K562 (cell line): ENCODE results near the gene NR6A1. TPM values are rescaled to one million over a fixed set of nuclear protein-coding genes. Genes with fewer than 3 reads are reported as not detected.

Experiments used
- ARID2 ChIP-seq: fragments of 450-650 bp; IDR thresholded peaks from 2 replicates; pipeline ENCODE4 v1.6.1; 2017; ENCODE audit warnings: antibody characterized with exemption, mild to moderate bottlenecking
- BACH1 ChIP-seq: fragments of 200-800 bp; sonication (Bioruptor generic); IDR thresholded peaks from 2 replicates; pipeline ENCODE4 v1.6.1; 2016; ENCODE audit warnings: missing genetic modification characterization, missing compliant biosample characterization
- BRD4 ChIP-seq: fragments of 200-600 bp; sonication (generic); IDR thresholded peaks from 2 replicates; pipeline ENCODE4 v1.6.1; 2017; ENCODE audit warnings: inconsistent platforms
- CHD1 ChIP-seq: fragments of 200-600 bp; sonication (generic); IDR thresholded peaks from one replicate; pipeline ENCODE4 v1.6.1; 2012; ENCODE audit warnings: mild to moderate bottlenecking, moderate library complexity, low read length, inconsistent platforms
- FOSL1 ChIP-seq: fragments of 200-800 bp; sonication (Bioruptor generic); conservative IDR thresholded peaks from 2 replicates; pipeline ENCODE4 v1.6.1; 2016; ENCODE audit warnings: missing genetic modification characterization, missing compliant biosample characterization
- FOXK1 ChIP-seq: sonication (generic); formaldehyde crosslinking; IDR thresholded peaks from 2 replicates; pipeline ENCODE4 v1.8.0; 2022; ENCODE audit warnings: missing genetic modification reagents, mild to moderate bottlenecking, borderline replicate concordance
- GABPA ChIP-seq: fragments of 200-800 bp; sonication (Bioruptor generic); conservative IDR thresholded peaks from 2 replicates; pipeline ENCODE4 v1.6.1; 2016; ENCODE audit warnings: low read depth, missing genetic modification characterization, missing compliant biosample characterization
- JUND ChIP-seq, 2 experiments: IDR thresholded peaks; 2 replicates in 1 of 2; 3 replicates in 1 of 2; pipeline ENCODE4 v1.6.1; 2011; ENCODE audit warnings: borderline replicate concordance in 2 of 2, low read depth in 2 of 2, low read length in 2 of 2, improper control_type of control experiment in 1 of 2, missing biosample characterization in 1 of 2, missing genetic modification characterization in 1 of 2, missing genetic modification reagents in 1 of 2
- LEF1 ChIP-seq: fragments of 450-650 bp; IDR thresholded peaks from 2 replicates; pipeline ENCODE4 v1.6.1; 2016; ENCODE audit warnings: mild to moderate bottlenecking
- MCM7 ChIP-seq, 2 experiments: fragments of 450-650 bp; IDR thresholded peaks; 2 replicates each; pipeline ENCODE4 v1.6.1; 2016 to 2018
- RAD21 ChIP-seq, 2 experiments: fragments of 250-450 bp in 1 of 2; fragments of 450-650 bp in 1 of 2; sonication (Bioruptor Pico) in 1 of 2; formaldehyde crosslinking in 1 of 2; IDR thresholded peaks in 1 of 2; conservative IDR thresholded peaks in 1 of 2; 2 replicates each; pipeline versions ENCODE4 v1.4.0 to v1.8.0; 2020 to 2022; ENCODE audit warnings: mild to moderate bottlenecking in 2 of 2, moderate library complexity in 1 of 2
- RFX7 ChIP-seq: fragments of 250-450 bp; sonication (Bioruptor Pico); IDR thresholded peaks from 2 replicates; pipeline ENCODE4 v1.5.1; 2021; ENCODE audit warnings: mild to moderate bottlenecking
- TAF7 ChIP-seq: fragments of 450-650 bp; IDR thresholded peaks from 2 replicates; pipeline ENCODE4 v1.6.1; 2016; ENCODE audit warnings: missing genetic modification characterization, missing compliant biosample characterization
- ZFX ChIP-seq: sonication (generic); formaldehyde crosslinking; IDR thresholded peaks from 2 replicates; pipeline ENCODE4 v1.8.0; 2022; ENCODE audit warnings: mild to moderate bottlenecking, missing genetic modification reagents, moderate library complexity
- ZNF445 ChIP-seq: fragments of 250-450 bp; sonication (Bioruptor Pico); IDR thresholded peaks from 2 replicates; pipeline ENCODE4 v1.4.0; 2020; ENCODE audit warnings: low read depth, mild to moderate bottlenecking, moderate library complexity
- polyA plus RNA-seq, 8 experiments: library from polyadenylated mRNA; depleted of rRNA in 4 of 8; stranded (reverse) in 5 of 8; unstranded in 3 of 8; fragments of >200 nt; fragmentation: Nextera tagmentation in 2 of 8; fragmentation: Illumina TruSeq in 1 of 8; extraction: Ambion mirVana in 2 of 8; extraction: Trizol in 1 of 8; gene quantifications; 2 replicates each; pipeline versions ENCODE4 v1.2.1 to v1.2.3, GENCODE V29; 2011 to 2014; ENCODE audit warnings: inconsistent platforms in 1 of 8, missing spikeins in 1 of 8
- total RNA-seq, 7 experiments: library from RNA; depleted of rRNA in 6 of 7; stranded (reverse); fragments of >200 nt in 6 of 7; fragmentation: Illumina TruSeq in 2 of 7; extraction: Trizol in 2 of 7; gene quantifications; 2 replicates each; pipeline versions ENCODE4 v1.2.1 to v1.2.3, GENCODE V29; 2011 to 2021; ENCODE audit warnings: low replicate concordance in 1 of 7
- TF ChIP-seq, protein P1 (sequence below): sonication (generic); formaldehyde crosslinking; IDR thresholded peaks from 2 replicates; pipeline ENCODE4 v1.8.0; 2022; ENCODE audit warnings: mild to moderate bottlenecking, missing genetic modification reagents
- TF ChIP-seq, protein P2 (sequence below), 2 experiments: fragments of 450-650 bp in 1 of 2; sonication (generic) in 1 of 2; formaldehyde crosslinking in 1 of 2; IDR thresholded peaks in 1 of 2; conservative IDR thresholded peaks in 1 of 2; 2 replicates each; pipeline versions ENCODE4 v1.6.1 to v1.8.1; 2016 to 2023; ENCODE audit warnings: mild to moderate bottlenecking in 2 of 2, moderate library complexity in 2 of 2, inconsistent platforms in 1 of 2, missing genetic modification reagents in 1 of 2
- TF ChIP-seq, protein P3 (sequence below): fragments of 450-650 bp; IDR thresholded peaks from 2 replicates; pipeline ENCODE4 v1.6.1; 2014; ENCODE audit warnings: low read depth, mild to moderate bottlenecking, moderate library complexity, borderline replicate concordance

NR6A1 gene
- total and polyA plus RNA-seq, 9 of the 15 experiments (the other 6 are each of a cell fraction or from before 2014, with no cell fraction given), result 9.7 to 55.4 (median 28.3) TPM

DNA sequence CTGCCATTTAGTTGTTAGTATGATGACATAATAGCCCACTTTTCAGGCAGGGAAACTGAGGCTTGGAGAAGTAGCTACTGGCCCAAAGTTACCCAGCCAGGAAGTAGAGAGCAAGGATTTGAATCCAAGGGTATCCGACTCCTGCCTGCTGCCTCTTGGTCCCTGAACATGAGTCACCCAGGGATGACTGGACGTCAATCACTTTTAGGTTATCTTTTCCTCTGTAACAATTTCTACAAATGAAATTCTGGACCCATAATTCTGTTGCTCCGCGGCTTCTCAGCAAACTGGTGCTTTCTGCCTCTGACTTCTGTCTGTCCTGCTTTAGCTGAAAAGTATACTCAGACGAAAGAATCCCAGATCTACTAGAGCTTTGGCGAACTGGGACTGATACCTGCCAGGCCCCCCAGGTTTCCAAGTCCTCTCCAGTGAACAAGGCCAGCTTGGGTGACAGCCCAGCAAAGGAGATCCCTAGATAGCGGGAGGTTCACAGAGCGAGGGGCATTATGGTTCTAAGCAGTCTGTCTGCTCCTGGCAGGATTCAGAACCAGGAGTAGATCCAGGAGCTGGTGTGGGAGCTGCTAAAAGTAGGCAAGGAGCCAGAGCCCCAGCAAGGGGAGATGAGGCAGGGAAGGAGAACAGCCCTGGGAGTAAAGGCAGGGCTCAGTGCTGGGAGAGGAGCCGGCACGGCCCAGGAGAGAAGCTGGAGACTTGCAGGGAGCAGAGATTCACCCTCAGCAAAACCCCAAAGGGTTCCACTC, 26.4 kb upstream of the NR6A1 start (continued):
- no peak for TF ChIP-seq BACH1 (tag)
- no peak for TF ChIP-seq ARID2
- TF ChIP-seq BRD4, result no peak
- TF ChIP-seq CHD1, result no peak
- no peak for TF ChIP-seq TAF7
- TF ChIP-seq RFX7 (CRISPR knock-in tag), result no peak
- TF ChIP-seq, protein P1, sequence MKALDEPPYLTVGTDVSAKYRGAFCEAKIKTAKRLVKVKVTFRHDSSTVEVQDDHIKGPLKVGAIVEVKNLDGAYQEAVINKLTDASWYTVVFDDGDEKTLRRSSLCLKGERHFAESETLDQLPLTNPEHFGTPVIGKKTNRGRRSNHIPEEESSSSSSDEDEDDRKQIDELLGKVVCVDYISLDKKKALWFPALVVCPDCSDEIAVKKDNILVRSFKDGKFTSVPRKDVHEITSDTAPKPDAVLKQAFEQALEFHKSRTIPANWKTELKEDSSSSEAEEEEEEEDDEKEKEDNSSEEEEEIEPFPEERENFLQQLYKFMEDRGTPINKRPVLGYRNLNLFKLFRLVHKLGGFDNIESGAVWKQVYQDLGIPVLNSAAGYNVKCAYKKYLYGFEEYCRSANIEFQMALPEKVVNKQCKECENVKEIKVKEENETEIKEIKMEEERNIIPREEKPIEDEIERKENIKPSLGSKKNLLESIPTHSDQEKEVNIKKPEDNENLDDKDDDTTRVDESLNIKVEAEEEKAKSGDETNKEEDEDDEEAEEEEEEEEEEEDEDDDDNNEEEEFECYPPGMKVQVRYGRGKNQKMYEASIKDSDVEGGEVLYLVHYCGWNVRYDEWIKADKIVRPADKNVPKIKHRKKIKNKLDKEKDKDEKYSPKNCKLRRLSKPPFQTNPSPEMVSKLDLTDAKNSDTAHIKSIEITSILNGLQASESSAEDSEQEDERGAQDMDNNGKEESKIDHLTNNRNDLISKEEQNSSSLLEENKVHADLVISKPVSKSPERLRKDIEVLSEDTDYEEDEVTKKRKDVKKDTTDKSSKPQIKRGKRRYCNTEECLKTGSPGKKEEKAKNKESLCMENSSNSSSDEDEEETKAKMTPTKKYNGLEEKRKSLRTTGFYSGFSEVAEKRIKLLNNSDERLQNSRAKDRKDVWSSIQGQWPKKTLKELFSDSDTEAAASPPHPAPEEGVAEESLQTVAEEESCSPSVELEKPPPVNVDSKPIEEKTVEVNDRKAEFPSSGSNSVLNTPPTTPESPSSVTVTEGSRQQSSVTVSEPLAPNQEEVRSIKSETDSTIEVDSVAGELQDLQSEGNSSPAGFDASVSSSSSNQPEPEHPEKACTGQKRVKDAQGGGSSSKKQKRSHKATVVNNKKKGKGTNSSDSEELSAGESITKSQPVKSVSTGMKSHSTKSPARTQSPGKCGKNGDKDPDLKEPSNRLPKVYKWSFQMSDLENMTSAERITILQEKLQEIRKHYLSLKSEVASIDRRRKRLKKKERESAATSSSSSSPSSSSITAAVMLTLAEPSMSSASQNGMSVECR (CRISPR knock-in tag), result no peak
- no peak for TF ChIP-seq FOXK1 (CRISPR knock-in tag)
- TF ChIP-seq, protein P2, sequence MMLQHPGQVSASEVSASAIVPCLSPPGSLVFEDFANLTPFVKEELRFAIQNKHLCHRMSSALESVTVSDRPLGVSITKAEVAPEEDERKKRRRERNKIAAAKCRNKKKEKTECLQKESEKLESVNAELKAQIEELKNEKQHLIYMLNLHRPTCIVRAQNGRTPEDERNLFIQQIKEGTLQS (IDR thresholded peaks at IDR 0.05), result peak; percentile 78
- TF ChIP-seq, protein P2 (CRISPR knock-in tag; conservative IDR thresholded peaks at IDR 0.05), result no peak
- no peak for TF ChIP-seq ZFX (CRISPR knock-in tag)
- TF ChIP-seq GABPA (tag), result no peak
- peak; percentile 77; the same call in 1 of the 2 replicates for TF ChIP-seq FOSL1
- no peak for TF ChIP-seq LEF1
- TF ChIP-seq RAD21 (CRISPR knock-in tag; conservative IDR thresholded peaks at IDR 0.05 in 1 of 2, IDR thresholded peaks at IDR 0.05 in 1 of 2), result no peak
- peak; percentile 77; the same call in 1 of the 2 replicates for TF ChIP-seq JUND (IDR thresholded peaks at IDR 0.05; ENCODE audit: borderline replicate concordance, low read depth, low read length)
- TF ChIP-seq JUND (tag; IDR thresholded peaks at IDR 0.05; ENCODE audit: borderline replicate concordance, low read depth, low read length), result peak; percentile 57; the same call in 2 of the 3 replicates
- TF ChIP-seq ZNF445 (CRISPR knock-in tag), result no peak
- TF ChIP-seq, protein P3, sequence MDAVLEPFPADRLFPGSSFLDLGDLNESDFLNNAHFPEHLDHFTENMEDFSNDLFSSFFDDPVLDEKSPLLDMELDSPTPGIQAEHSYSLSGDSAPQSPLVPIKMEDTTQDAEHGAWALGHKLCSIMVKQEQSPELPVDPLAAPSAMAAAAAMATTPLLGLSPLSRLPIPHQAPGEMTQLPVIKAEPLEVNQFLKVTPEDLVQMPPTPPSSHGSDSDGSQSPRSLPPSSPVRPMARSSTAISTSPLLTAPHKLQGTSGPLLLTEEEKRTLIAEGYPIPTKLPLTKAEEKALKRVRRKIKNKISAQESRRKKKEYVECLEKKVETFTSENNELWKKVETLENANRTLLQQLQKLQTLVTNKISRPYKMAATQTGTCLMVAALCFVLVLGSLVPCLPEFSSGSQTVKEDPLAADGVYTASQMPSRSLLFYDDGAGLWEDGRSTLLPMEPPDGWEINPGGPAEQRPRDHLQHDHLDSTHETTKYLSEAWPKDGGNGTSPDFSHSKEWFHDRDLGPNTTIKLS, result no peak
- no peak for TF ChIP-seq MCM7 (IDR thresholded peaks at IDR 0.05)
